H1 (cell line): Measurements from ENCODE around the gene SEC61A1. TPM values are rescaled to one million over a fixed set of nuclear protein-coding genes. Genes with fewer than 3 reads are reported as not detected.

Experiments
- CBX8 ChIP-seq: fragments of 300-800, 300-1000 bp; sonication (generic); IDR thresholded peaks from 2 replicates; pipeline ENCODE4 v1.7.1; 2016; ENCODE audit warnings: low read depth, low read length, borderline replicate concordance
- EGR1 ChIP-seq: IDR thresholded peaks from 2 replicates; pipeline ENCODE4 v1.6.1; 2011; ENCODE audit warnings: low read depth, low read length, borderline replicate concordance
- GABPA ChIP-seq: IDR thresholded peaks from 2 replicates; pipeline ENCODE4 v1.6.1; 2011; ENCODE audit warnings: mild to moderate bottlenecking, low read length, moderate library complexity, borderline replicate concordance; ENCODE audit not compliant: insufficient read depth
- NANOG ChIP-seq: IDR thresholded peaks from 2 replicates; pipeline ENCODE4 v1.6.1; 2011; ENCODE audit warnings: low read length, low read depth, mild to moderate bottlenecking, inconsistent platforms; ENCODE audit not compliant: insufficient read depth, poor library complexity, severe bottlenecking
- NRF1 ChIP-seq: IDR thresholded peaks from 2 replicates; pipeline ENCODE4 v1.6.1; 2011; ENCODE audit warnings: mild to moderate bottlenecking, low read depth, low read length, improper control_type of control experiment
- PHF8 ChIP-seq: fragments of 200-600 bp; sonication (generic); conservative IDR thresholded peaks from 2 replicates; pipeline ENCODE4 v1.7.1; 2012; ENCODE audit warnings: low read depth, mild to moderate bottlenecking, inconsistent platforms, low read length, moderate library complexity
- polyA plus RNA-seq, 7 experiments: library from polyadenylated mRNA; depleted of rRNA in 3 of 7; stranded (reverse) in 5 of 7; unstranded in 2 of 7; fragments of >200 nt in 5 of 7; fragments of 200-250 nt in 2 of 7; gene quantifications; 1 replicate in 5 of 7; 2 replicates in 1 of 7; 4 replicates in 1 of 7; pipeline versions ENCODE4 v1.2.1 to v1.2.3, GENCODE V29; 2011 to 2013; ENCODE audit warnings: missing spikeins in 2 of 7, mixed read lengths in 2 of 7
- total RNA-seq: library from RNA; stranded (reverse); fragmentation: NEBNext Ultra II Directional; extraction: Animal tissue kit (Norgen Biotek cat#: 25700); gene quantifications from 2 replicates; pipeline ENCODE4 v1.2.1, GENCODE V29; 2021

Gene SEC61A1
- total and polyA plus RNA-seq, 2 of the 8 experiments (the other 6 are each of a cell fraction or from before 2014, with no cell fraction given), result 133 to 165 TPM

- TF ChIP-seq NRF1 (no peak), GABPA (no peak), PHF8 (no peak), EGR1 (no peak), NANOG (no peak), CBX8 (no peak)
- TF ChIP-seq, all 59 proteins: peak for 0
Observed at GRCh38 chr3:128111147-128111546, 58.9 kb downstream of the SEC61A1 start (continued).
